Measurements from ENCODE around the gene PRR9.

- TF ChIP-seq MAX (IDR thresholded peaks at IDR 0.05), result no peak
- no peak for TF ChIP-seq CTCF (IDR thresholded peaks at IDR 0.05; ENCODE audit: control extremely low read depth in 1 of 3, insufficient read depth in 1 of 3, low read depth in 1 of 3, low read length in 3 of 3)
- TF ChIP-seq MAFK (IDR thresholded peaks at IDR 0.05; ENCODE audit: low read depth, low read length), result no peak
Observed at GRCh38 chr1:153231363-153231762, 14.0 kb downstream of the PRR9 start.

Data from H1 (cell line).